Camera-type eye (tissue), 1 donor: ENCODE data around the gene MIA. TPM values are rescaled to one million over a fixed set of nuclear protein-coding genes. Genes with fewer than 3 reads are reported as not detected.

Experiments
- total RNA-seq: library from RNA; depleted of rRNA; stranded (reverse); fragments of >200 nt; gene quantifications from one replicate; pipeline ENCODE4 v1.2.3, GENCODE V29; 2014

MIA gene
- total RNA-seq: 3.4 TPM

GRCh38 chr19:40774916-40775631 is at the start of gene MIA:
MIA (plus strand) TSS chr19:40775521; CDS start chr19:40775543, 22 bp downstream.

GRCh38 chr19:40750058-40750873 is 25.1 kb upstream of the MIA start, which contains the start of gene ACTMAP:
ACTMAP (minus strand) TSS chr19:40750477; CDS start chr19:40749803, 674 bp downstream.

GRCh38 chr19:40750874-40751537 is 24.3 kb upstream of the MIA start, which contains the start of gene SNRPA:
SNRPA (plus strand) TSS chr19:40751203; CDS start chr19:40751409, 206 bp downstream.

GRCh38 chr19:40777937-40778705 is 2.8 kb downstream of the MIA start, which contains the start of gene RAB4B:
RAB4B (plus strand) TSS chr19:40778247; CDS start chr19:40778376, 129 bp downstream.

GRCh38 chr19:40798683-40799557 is 23.6 kb downstream of the MIA start, which contains the start of gene EGLN2:
EGLN2 (plus strand) TSS chr19:40799191; CDS start chr19:40800573, 1,382 bp downstream.

Other genes starting within 250 kb of the MIA start
- 11.7 TPM for gene SHKBP1, start 198.6 kb upstream of the MIA start, total RNA-seq
- 220 TPM for gene LTBP4, start 174.2 kb upstream of the MIA start, total RNA-seq
- 85.6 TPM for gene NUMBL, start 84.9 kb upstream of the MIA start, total RNA-seq
- 37.9 TPM for gene COQ8B, start 58.6 kb upstream of the MIA start, total RNA-seq
- gene ITPKC, start 58.4 kb upstream of the MIA start, total RNA-seq: 19.2 TPM
- 2.6 TPM for gene ACTMAP, start 25.0 kb upstream of the MIA start, total RNA-seq
- gene SNRPA, start 24.3 kb upstream of the MIA start, total RNA-seq: 25.6 TPM
- gene RAB4B, start 2.7 kb downstream of the MIA start, total RNA-seq: 14.8 TPM
- 53.7 TPM for gene EGLN2, start 23.7 kb downstream of the MIA start, total RNA-seq
- not detected for gene CYP2A6, start 74.9 kb downstream of the MIA start, total RNA-seq
- gene CYP2A7, start 106.7 kb downstream of the MIA start, total RNA-seq: not detected
- not detected for gene CYP2B6, start 215.8 kb downstream of the MIA start, total RNA-seq